ENCODE results near the gene HSFX3. TPM values are rescaled to one million over a fixed set of nuclear protein-coding genes. Genes with fewer than 3 reads are reported as not detected.
"Not testable (repeated sequence)": the region's sequence is repeated elsewhere in the genome, so short reads cannot be mapped to it uniquely, and the experiment has no call there.

Gene HSFX3
- total and polyA plus RNA-seq, 2 donors (not counting 1 experiment from before 2014, with no cell fraction given), result not detected

DNA sequence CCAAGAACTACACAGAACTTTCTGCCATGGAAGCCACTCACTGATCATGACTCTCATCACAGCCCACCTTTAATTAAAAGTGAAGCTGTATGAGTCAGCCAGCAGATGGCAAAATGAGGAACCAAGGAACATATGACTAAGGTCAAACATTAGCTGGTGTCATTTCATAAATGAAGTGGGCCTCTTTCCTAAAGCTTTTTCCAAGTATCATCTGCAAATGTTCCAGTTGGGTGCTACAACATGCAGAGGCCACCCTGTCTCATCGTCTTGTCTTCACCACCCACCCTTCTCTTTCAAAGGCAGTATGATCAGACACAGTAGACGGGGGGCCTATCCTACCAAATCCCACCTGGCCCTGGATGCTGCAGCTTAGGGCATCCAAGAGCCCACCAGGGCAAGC is 18.1 kb downstream of the HSFX3 start:
- H3K4me2 ChIP-seq (ENCODE audit: extremely low read depth, insufficient read depth, low read length), result no peak overlapping the region
- DNase-seq (ENCODE audit: low read depth in 2 of 2), result no peak
- no peaks in the 10 kb centered on the region for H3K27me3 ChIP-seq (ENCODE audit: control insufficient read depth, insufficient read depth, low read length)
- no peaks in the 10 kb centered on the region for H3K79me2 ChIP-seq (ENCODE audit: control insufficient read depth, insufficient read depth, low read length)
- H3K4me1 ChIP-seq (ENCODE audit: control insufficient read depth, extremely low read depth, insufficient read depth, low read length), result no peaks in the 10 kb centered on the region
- TF ChIP-seq, protein P1, sequence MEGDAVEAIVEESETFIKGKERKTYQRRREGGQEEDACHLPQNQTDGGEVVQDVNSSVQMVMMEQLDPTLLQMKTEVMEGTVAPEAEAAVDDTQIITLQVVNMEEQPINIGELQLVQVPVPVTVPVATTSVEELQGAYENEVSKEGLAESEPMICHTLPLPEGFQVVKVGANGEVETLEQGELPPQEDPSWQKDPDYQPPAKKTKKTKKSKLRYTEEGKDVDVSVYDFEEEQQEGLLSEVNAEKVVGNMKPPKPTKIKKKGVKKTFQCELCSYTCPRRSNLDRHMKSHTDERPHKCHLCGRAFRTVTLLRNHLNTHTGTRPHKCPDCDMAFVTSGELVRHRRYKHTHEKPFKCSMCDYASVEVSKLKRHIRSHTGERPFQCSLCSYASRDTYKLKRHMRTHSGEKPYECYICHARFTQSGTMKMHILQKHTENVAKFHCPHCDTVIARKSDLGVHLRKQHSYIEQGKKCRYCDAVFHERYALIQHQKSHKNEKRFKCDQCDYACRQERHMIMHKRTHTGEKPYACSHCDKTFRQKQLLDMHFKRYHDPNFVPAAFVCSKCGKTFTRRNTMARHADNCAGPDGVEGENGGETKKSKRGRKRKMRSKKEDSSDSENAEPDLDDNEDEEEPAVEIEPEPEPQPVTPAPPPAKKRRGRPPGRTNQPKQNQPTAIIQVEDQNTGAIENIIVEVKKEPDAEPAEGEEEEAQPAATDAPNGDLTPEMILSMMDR (conservative IDR thresholded peaks at IDR 0.05 in 1 of 2, IDR thresholded peaks at IDR 0.05 in 1 of 2; ENCODE audit: low read depth in 1 of 2, low read length in 2 of 2), result no peak
- no peak for TF ChIP-seq EZH2 (IDR thresholded peaks at IDR 0.05; ENCODE audit: low read length, missing control alignments)
- H2AFZ ChIP-seq (ENCODE audit: low read length), result no peak overlapping the region
- no peak overlapping the region for H3K9ac ChIP-seq (ENCODE audit: insufficient read depth, low read length)
- H3K27ac ChIP-seq (ENCODE audit: insufficient read depth, low read length), result no peak overlapping the region
- no peak overlapping the region for H3K4me3 ChIP-seq (replicated peaks in 1 of 4; ENCODE audit: control extremely low read depth in 1 of 4, insufficient read depth in 1 of 4, low read depth in 3 of 4, low read length in 4 of 4)
- H3K36me3 ChIP-seq (ENCODE audit: control insufficient read depth, insufficient read depth, low read length), result no peaks in the 10 kb centered on the region
- no peaks in the 10 kb centered on the region for H3K9me3 ChIP-seq (ENCODE audit: control insufficient read depth, insufficient read depth, low read depth, low read length)
- no peaks in the 10 kb centered on the region for H4K20me1 ChIP-seq (ENCODE audit: control insufficient read depth, extremely low read depth, insufficient read depth, low read length)

DNA sequence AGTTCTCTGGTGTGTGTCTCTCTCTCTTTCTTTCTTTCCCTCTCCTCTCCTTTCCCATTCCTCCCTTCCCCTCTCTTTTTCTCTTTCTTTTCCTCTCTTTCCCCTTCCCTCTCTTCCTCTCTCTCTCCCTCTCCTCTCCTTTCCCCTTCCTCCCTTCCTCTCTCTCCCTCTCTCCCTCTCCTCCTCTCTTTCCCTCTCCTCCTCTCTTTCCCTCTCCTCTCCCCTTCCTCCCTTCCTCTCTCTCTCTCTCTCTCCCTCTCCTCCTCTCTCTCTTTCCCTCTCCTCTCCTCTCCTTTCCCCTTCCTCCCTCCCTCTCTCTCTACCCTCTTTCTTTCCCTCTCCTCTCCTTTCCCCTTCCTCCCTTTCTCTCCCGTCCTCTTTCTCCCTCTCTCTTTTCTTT is 21.3 kb downstream of the HSFX3 start:
- Histone ChIP-seq H3K4me3 (replicated peaks in 1 of 4; ENCODE audit: control extremely low read depth in 1 of 4, insufficient read depth in 1 of 4, low read depth in 3 of 4, low read length in 4 of 4) (no peak overlapping the region), H3K4me2 (ENCODE audit: extremely low read depth, insufficient read depth, low read length) (no peak overlapping the region), H3K27me3 (ENCODE audit: control insufficient read depth, insufficient read depth, low read length) (no peaks in the 10 kb centered on the region), H3K27ac (ENCODE audit: insufficient read depth, low read length) (no peak overlapping the region), H2AFZ (ENCODE audit: low read length) (no peak overlapping the region), H3K36me3 (ENCODE audit: control insufficient read depth, insufficient read depth, low read length) (no peaks in the 10 kb centered on the region), H3K9me3 (ENCODE audit: control insufficient read depth, insufficient read depth, low read depth, low read length) (no peaks in the 10 kb centered on the region), H3K9ac (ENCODE audit: insufficient read depth, low read length) (no peak overlapping the region), H3K4me1 (ENCODE audit: control insufficient read depth, extremely low read depth, insufficient read depth, low read length) (no peaks in the 10 kb centered on the region), H4K20me1 (ENCODE audit: control insufficient read depth, extremely low read depth, insufficient read depth, low read length) (no peaks in the 10 kb centered on the region), H3K79me2 (ENCODE audit: control insufficient read depth, insufficient read depth, low read length) (no peaks in the 10 kb centered on the region)
- no peak for DNase-seq (ENCODE audit: low read depth in 2 of 2)
- TF ChIP-seq EZH2 (IDR thresholded peaks at IDR 0.05; ENCODE audit: low read length, missing control alignments), result no peak

DNA sequence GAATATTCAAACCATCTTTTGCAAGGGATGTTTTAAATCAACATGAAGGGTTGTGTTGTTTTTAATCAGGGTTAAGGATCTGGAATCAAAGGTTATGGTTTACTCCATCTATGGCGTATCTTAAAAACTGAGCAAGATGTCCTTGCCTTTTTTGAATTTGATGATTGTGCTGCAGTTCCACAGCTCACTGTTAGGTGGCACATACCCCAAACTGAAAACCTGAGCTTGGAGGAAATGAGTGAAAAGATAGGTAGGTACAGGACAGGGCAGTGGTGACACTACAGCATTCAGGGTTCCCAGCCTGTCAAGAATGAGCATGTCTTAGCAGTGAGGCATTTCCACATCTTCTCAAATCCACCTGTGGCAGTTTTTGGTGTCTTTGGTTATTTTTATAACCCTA is 22.0 kb downstream of the HSFX3 start:
- no peaks in the 10 kb centered on the region for H3K4me1 ChIP-seq (ENCODE audit: control insufficient read depth, extremely low read depth, insufficient read depth, low read length)
- DNase-seq (ENCODE audit: low read depth in 2 of 2), result no peak
- H2AFZ ChIP-seq (ENCODE audit: low read length), result no peak overlapping the region

DNA sequence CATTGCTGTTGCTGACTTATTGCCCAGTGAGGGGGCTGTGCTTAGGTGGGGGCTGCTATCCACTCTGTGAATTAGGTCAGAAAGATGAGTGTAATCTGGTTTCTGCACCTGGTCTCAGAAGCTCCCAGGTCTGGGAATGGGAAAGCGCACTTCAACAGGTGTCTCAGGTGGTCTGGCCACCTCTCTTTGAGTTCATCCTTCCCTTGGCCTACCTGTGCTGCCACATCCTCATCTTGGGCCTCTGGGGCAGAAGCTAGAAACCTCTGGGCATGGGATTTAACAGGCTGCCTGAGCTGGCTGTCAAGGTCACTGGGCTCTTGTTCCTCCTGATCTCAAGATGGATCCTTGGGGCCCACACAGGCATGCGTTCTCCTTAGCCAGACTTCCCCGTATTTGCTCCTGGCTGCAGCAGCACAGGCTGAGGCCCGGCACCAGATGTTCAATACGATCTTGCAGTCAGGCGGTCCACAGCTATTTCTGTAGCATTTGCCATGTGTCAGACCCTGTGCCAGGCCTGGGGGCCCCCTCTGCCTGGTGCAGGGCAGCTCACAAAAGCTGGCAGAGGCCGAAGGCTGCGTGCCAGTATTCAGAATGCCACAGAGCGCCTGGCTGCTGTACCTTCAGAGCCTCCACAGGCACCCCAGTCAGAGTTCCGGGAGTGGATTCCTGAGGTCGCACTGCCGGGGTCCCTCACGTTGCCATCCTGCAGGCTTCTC is 23.2 kb downstream of the HSFX3 start:
- DNase-seq (ENCODE audit: low read depth in 2 of 2); H4K20me1 ChIP-seq (ENCODE audit: control insufficient read depth, extremely low read depth, insufficient read depth, low read length); H3K36me3 ChIP-seq (ENCODE audit: control insufficient read depth, insufficient read depth, low read length); H3K9me3 ChIP-seq (ENCODE audit: control insufficient read depth, insufficient read depth, low read depth, low read length); H3K4me2 ChIP-seq (ENCODE audit: extremely low read depth, insufficient read depth, low read length); H3K9ac ChIP-seq (ENCODE audit: insufficient read depth, low read length); H3K27me3 ChIP-seq (ENCODE audit: control insufficient read depth, insufficient read depth, low read length); H2AFZ ChIP-seq (ENCODE audit: low read length); H3K79me2 ChIP-seq (ENCODE audit: control insufficient read depth, insufficient read depth, low read length); H3K27ac ChIP-seq (ENCODE audit: insufficient read depth, low read length); H3K4me3 ChIP-seq (replicated peaks in 1 of 4; ENCODE audit: control extremely low read depth in 1 of 4, insufficient read depth in 1 of 4, low read depth in 3 of 4, low read length in 4 of 4); H3K4me1 ChIP-seq (ENCODE audit: control insufficient read depth, extremely low read depth, insufficient read depth, low read length): not testable (repeated sequence)

More for the DNA sequence above, 22.0 kb downstream of the HSFX3 start:
- H3K9me3 ChIP-seq (ENCODE audit: control insufficient read depth, insufficient read depth, low read depth, low read length), result no peaks in the 10 kb centered on the region
- H3K27ac ChIP-seq (ENCODE audit: insufficient read depth, low read length), result no peak overlapping the region
- H3K79me2 ChIP-seq (ENCODE audit: control insufficient read depth, insufficient read depth, low read length), result no peaks in the 10 kb centered on the region
- TF ChIP-seq EZH2 (IDR thresholded peaks at IDR 0.05; ENCODE audit: low read length, missing control alignments), result no peak
- TF ChIP-seq, protein P1 (conservative IDR thresholded peaks at IDR 0.05 in 1 of 2, IDR thresholded peaks at IDR 0.05 in 1 of 2; ENCODE audit: low read depth in 1 of 2, low read length in 2 of 2), result peak; percentile 51 to 67
- H3K36me3 ChIP-seq (ENCODE audit: control insufficient read depth, insufficient read depth, low read length), result no peaks in the 10 kb centered on the region
- H3K9ac ChIP-seq (ENCODE audit: insufficient read depth, low read length), result no peak overlapping the region
- H3K4me3 ChIP-seq (replicated peaks in 1 of 4; ENCODE audit: control extremely low read depth in 1 of 4, insufficient read depth in 1 of 4, low read depth in 3 of 4, low read length in 4 of 4), result no peak overlapping the region
- no peaks in the 10 kb centered on the region for H3K27me3 ChIP-seq (ENCODE audit: control insufficient read depth, insufficient read depth, low read length)
- H4K20me1 ChIP-seq (ENCODE audit: control insufficient read depth, extremely low read depth, insufficient read depth, low read length), result no peaks in the 10 kb centered on the region
- no peak overlapping the region for H3K4me2 ChIP-seq (ENCODE audit: extremely low read depth, insufficient read depth, low read length)

DNA sequence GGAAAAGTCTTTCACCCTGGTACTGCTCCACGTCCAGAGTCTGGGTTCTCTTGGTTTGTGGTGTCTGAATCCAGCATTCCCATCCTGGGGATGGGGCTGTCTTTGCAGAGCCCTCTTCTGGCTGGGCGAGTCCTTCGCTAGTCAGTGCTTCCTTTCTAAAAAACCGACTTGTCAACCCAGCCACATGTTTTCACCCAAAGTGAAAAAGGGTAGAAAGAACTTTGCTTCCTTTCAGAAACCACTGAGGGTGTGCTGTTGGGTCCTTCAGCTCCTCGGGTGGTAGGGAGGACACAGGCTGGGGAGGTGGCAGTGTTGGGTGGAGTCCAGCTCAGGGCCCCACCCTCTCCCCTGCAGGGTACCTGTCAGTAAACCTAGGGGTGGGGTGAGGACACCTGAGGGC is 23.8 kb downstream of the HSFX3 start:
- not testable (repeated sequence) for DNase-seq (ENCODE audit: low read depth in 2 of 2); H3K4me2 ChIP-seq (ENCODE audit: extremely low read depth, insufficient read depth, low read length); H3K36me3 ChIP-seq (ENCODE audit: control insufficient read depth, insufficient read depth, low read length); H3K4me3 ChIP-seq (replicated peaks in 1 of 4; ENCODE audit: control extremely low read depth in 1 of 4, insufficient read depth in 1 of 4, low read depth in 3 of 4, low read length in 4 of 4); H3K27ac ChIP-seq (ENCODE audit: insufficient read depth, low read length); H3K27me3 ChIP-seq (ENCODE audit: control insufficient read depth, insufficient read depth, low read length); H3K79me2 ChIP-seq (ENCODE audit: control insufficient read depth, insufficient read depth, low read length); H4K20me1 ChIP-seq (ENCODE audit: control insufficient read depth, extremely low read depth, insufficient read depth, low read length); H3K4me1 ChIP-seq (ENCODE audit: control insufficient read depth, extremely low read depth, insufficient read depth, low read length); H3K9ac ChIP-seq (ENCODE audit: insufficient read depth, low read length); H3K9me3 ChIP-seq (ENCODE audit: control insufficient read depth, insufficient read depth, low read depth, low read length); H2AFZ ChIP-seq (ENCODE audit: low read length)

All from fibroblast of lung (primary cell).